ENCODE measurements around the gene CIAO2B. TPM values are rescaled to one million over a fixed set of nuclear protein-coding genes. Genes with fewer than 3 reads are reported as not detected.

The CIAO2B gene
- total RNA-seq, 1 experiment from 2014 or later, result 59.7 TPM

DNA sequence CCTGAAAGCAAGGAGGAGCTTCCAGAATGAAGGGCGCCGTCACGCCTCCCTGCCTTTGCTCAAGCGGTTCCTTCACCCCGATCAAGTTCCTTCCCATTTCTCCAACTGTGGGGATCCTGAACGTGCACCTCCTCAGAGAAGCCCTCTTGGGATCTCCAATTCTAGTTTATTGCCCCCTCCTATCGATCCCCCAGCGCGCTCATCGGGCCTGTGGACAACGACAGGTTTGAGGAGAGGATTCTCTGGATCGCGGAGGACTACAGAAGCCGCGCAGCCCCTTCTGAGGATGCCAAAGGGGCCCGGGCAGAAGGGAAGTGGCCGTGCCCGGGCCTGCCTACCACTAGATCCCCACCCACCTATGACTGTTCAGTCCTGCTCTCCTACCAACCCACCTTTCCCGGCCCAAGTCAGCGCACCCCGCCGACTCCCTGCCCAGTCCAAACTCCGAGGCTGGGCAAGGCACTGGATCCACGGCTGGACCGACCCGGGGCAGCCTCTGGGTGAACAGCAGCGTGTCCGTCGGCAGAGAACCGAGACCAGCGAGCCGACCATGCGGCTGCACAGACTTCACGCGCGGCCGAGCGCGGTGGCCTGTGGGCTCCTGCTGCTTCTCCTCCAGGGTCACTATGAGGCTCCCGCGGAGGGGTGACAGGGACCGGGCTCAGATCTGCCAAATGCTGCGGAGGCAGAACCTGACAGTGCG lies 14.1 kb upstream of the CIAO2B start:
- POLR2A ChIA-PET, result no interaction called here
- ATAC-seq (peak; percentile 18), DNase-seq (ENCODE audit: low spot score) (no peak)
- CTCF ChIA-PET, result interaction anchor here (0.6 to 2.5 kb wide), 6 partner anchors 13 to 237 kb away, joined by 3 to 9 read pairs (median 3); partner anchors contain the start of gene CES3
- H3K27ac Mint-ChIP-seq, result no peak overlapping the region
- H3K27me3 Mint-ChIP-seq (ENCODE audit: low read depth), result peaks cover 55% of the 10 kb centered on the region
- TF ChIP-seq, protein P1, sequence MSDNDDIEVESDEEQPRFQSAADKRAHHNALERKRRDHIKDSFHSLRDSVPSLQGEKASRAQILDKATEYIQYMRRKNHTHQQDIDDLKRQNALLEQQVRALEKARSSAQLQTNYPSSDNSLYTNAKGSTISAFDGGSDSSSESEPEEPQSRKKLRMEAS (CRISPR knock-in tag; IDR thresholded peaks at IDR 0.05), result peak; percentile 57; the same call in 1 of the 2 replicates
- no peak for TF ChIP-seq CBFB (CRISPR knock-in tag; IDR thresholded peaks at IDR 0.05; ENCODE audit: low read depth)
- H3K4me1 Mint-ChIP-seq, result peaks cover 12% of the 10 kb centered on the region
- H3K9me3 Mint-ChIP-seq, result peaks cover 9% of the 10 kb centered on the region
- peak overlapping the region; percentile 82 for H3K4me3 Mint-ChIP-seq
- peaks cover 5% of the 10 kb centered on the region; the same call in 1 of the 2 replicates for H3K36me3 Mint-ChIP-seq

DNA sequence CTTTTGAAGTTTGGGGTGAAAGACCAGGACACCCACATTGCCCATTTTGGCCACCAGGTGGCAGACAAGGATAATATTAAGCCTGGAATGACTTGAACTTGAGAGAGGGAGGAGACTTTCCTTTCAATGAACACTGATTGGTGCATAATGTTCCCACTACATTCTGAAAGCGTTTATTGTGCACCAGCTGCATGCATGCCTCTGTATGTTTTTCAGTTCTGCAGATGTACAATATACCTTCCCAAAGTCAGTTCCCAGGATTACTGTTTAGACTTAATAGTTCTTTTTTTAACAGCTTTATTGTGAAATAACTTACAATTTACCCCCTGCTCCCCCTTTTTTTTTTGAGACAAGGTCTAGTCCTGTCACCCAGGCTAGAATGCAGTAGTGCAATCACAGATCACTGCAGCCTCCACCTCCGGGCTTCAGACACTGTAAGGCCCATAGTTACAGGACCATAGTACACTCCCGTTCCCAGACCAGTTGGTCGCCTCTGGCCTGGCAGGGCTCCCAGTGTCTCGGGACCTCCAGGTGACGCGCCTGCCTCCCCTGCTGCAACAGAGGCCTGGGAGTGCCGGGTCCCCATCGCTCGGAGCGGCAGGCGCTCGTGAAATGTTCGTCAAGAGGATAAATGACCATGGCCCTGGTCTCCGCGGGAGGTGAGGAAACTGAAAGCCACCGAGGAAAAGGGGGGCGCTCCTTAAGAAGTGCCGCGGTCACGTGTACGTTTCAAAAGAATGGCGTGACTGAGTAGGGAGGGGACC lies 13.3 kb upstream of the CIAO2B start:
- Mint-ChIP-seq H3K27ac (no peak overlapping the region), H3K36me3 (peaks cover 10% of the 10 kb centered on the region; the same call in 1 of the 2 replicates), H3K4me3 (peak overlapping the region; percentile 82), H3K27me3 (ENCODE audit: low read depth) (peaks cover 55% of the 10 kb centered on the region), H3K9me3 (peaks cover 9% of the 10 kb centered on the region), H3K4me1 (peaks cover 12% of the 10 kb centered on the region)
- peak; percentile 91 for DNase-seq (ENCODE audit: low spot score)
- CTCF ChIA-PET, result interaction anchor here (0.7 to 2.5 kb wide), 7 partner anchors 13 to 238 kb away, joined by 3 to 9 read pairs (median 3); partner anchors contain the start of gene CES3
- peak; percentile 80 for ATAC-seq
- POLR2A ChIA-PET, result no interaction called here
- TF ChIP-seq ZNF219 (CRISPR knock-in tag; IDR thresholded peaks at IDR 0.05; ENCODE audit: borderline replicate concordance) (no peak), SMAD4 (CRISPR knock-in tag; IDR thresholded peaks at IDR 0.05) (no peak), ZNF423 (CRISPR knock-in tag; IDR thresholded peaks at IDR 0.05) (no peak), ZNF121 (CRISPR knock-in tag; IDR thresholded peaks at IDR 0.05) (no peak), TEAD1 (CRISPR knock-in tag; IDR thresholded peaks at IDR 0.05) (no peak), ELF4 (CRISPR knock-in tag; IDR thresholded peaks at IDR 0.05; ENCODE audit: low read depth) (no peak), EMX1 (CRISPR knock-in tag; IDR thresholded peaks at IDR 0.05) (no peak), ATF2 (CRISPR knock-in tag; IDR thresholded peaks at IDR 0.05; ENCODE audit: borderline replicate concordance, low read depth) (no peak), E2F4 (CRISPR knock-in tag; IDR thresholded peaks at IDR 0.05; ENCODE audit: borderline replicate concordance, low read depth) (no peak), ZBTB43 (CRISPR knock-in tag; IDR thresholded peaks at IDR 0.05) (no peak), PRDM15 (CRISPR knock-in tag; IDR thresholded peaks at IDR 0.05) (no peak), ZNF317 (CRISPR knock-in tag; IDR thresholded peaks at IDR 0.05; ENCODE audit: borderline replicate concordance, low read depth) (no peak)
- TF ChIP-seq, protein P2, sequence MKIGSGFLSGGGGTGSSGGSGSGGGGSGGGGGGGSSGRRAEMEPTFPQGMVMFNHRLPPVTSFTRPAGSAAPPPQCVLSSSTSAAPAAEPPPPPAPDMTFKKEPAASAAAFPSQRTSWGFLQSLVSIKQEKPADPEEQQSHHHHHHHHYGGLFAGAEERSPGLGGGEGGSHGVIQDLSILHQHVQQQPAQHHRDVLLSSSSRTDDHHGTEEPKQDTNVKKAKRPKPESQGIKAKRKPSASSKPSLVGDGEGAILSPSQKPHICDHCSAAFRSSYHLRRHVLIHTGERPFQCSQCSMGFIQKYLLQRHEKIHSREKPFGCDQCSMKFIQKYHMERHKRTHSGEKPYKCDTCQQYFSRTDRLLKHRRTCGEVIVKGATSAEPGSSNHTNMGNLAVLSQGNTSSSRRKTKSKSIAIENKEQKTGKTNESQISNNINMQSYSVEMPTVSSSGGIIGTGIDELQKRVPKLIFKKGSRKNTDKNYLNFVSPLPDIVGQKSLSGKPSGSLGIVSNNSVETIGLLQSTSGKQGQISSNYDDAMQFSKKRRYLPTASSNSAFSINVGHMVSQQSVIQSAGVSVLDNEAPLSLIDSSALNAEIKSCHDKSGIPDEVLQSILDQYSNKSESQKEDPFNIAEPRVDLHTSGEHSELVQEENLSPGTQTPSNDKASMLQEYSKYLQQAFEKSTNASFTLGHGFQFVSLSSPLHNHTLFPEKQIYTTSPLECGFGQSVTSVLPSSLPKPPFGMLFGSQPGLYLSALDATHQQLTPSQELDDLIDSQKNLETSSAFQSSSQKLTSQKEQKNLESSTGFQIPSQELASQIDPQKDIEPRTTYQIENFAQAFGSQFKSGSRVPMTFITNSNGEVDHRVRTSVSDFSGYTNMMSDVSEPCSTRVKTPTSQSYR (CRISPR knock-in tag; IDR thresholded peaks at IDR 0.05), result no peak
- TF ChIP-seq, protein P3, sequence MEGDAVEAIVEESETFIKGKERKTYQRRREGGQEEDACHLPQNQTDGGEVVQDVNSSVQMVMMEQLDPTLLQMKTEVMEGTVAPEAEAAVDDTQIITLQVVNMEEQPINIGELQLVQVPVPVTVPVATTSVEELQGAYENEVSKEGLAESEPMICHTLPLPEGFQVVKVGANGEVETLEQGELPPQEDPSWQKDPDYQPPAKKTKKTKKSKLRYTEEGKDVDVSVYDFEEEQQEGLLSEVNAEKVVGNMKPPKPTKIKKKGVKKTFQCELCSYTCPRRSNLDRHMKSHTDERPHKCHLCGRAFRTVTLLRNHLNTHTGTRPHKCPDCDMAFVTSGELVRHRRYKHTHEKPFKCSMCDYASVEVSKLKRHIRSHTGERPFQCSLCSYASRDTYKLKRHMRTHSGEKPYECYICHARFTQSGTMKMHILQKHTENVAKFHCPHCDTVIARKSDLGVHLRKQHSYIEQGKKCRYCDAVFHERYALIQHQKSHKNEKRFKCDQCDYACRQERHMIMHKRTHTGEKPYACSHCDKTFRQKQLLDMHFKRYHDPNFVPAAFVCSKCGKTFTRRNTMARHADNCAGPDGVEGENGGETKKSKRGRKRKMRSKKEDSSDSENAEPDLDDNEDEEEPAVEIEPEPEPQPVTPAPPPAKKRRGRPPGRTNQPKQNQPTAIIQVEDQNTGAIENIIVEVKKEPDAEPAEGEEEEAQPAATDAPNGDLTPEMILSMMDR (IDR thresholded peaks at IDR 0.05), result peak; percentile 86
- TF ChIP-seq, protein P4, sequence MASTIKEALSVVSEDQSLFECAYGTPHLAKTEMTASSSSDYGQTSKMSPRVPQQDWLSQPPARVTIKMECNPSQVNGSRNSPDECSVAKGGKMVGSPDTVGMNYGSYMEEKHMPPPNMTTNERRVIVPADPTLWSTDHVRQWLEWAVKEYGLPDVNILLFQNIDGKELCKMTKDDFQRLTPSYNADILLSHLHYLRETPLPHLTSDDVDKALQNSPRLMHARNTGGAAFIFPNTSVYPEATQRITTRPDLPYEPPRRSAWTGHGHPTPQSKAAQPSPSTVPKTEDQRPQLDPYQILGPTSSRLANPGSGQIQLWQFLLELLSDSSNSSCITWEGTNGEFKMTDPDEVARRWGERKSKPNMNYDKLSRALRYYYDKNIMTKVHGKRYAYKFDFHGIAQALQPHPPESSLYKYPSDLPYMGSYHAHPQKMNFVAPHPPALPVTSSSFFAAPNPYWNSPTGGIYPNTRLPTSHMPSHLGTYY (CRISPR knock-in tag; IDR thresholded peaks at IDR 0.05), result no peak
